ENCODE results near the gene GTF3C2.

GRCh38 chr2:27377618-27378095, 21.1 kb upstream of the GTF3C2 start:
- TF ChIP-seq XRCC4 (IDR thresholded peaks at IDR 0.05; ENCODE audit: extremely low read depth, insufficient read depth, insufficient read length) = no peak
- TF ChIP-seq ESRRA (IDR thresholded peaks at IDR 0.05; ENCODE audit: borderline replicate concordance, low read depth) = no peak
- peak; percentile 34; the same call in 1 of the 2 replicates for TF ChIP-seq POLR2A (conservative IDR thresholded peaks at IDR 0.05)
- TF ChIP-seq CREB1 (IDR thresholded peaks at IDR 0.05) = no peak
- no peak for TF ChIP-seq CREB1 (CRISPR knock-in tag; IDR thresholded peaks at IDR 0.05)
- no peak for TF ChIP-seq SMC3 (conservative IDR thresholded peaks at IDR 0.05; ENCODE audit: insufficient read depth, low read depth, low read length)
- TF ChIP-seq ZBTB33 (CRISPR knock-in tag; IDR thresholded peaks at IDR 0.05) = peak; percentile 19; the same call in 1 of the 2 replicates
- TF ChIP-seq, protein P1, sequence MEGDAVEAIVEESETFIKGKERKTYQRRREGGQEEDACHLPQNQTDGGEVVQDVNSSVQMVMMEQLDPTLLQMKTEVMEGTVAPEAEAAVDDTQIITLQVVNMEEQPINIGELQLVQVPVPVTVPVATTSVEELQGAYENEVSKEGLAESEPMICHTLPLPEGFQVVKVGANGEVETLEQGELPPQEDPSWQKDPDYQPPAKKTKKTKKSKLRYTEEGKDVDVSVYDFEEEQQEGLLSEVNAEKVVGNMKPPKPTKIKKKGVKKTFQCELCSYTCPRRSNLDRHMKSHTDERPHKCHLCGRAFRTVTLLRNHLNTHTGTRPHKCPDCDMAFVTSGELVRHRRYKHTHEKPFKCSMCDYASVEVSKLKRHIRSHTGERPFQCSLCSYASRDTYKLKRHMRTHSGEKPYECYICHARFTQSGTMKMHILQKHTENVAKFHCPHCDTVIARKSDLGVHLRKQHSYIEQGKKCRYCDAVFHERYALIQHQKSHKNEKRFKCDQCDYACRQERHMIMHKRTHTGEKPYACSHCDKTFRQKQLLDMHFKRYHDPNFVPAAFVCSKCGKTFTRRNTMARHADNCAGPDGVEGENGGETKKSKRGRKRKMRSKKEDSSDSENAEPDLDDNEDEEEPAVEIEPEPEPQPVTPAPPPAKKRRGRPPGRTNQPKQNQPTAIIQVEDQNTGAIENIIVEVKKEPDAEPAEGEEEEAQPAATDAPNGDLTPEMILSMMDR (IDR thresholded peaks at IDR 0.05 in 2 of 3, conservative IDR thresholded peaks at IDR 0.05 in 1 of 3; ENCODE audit: insufficient read depth in 2 of 3, low read depth in 1 of 3, low read length in 3 of 3) = no peak
- TF ChIP-seq GMEB1 (CRISPR knock-in tag; IDR thresholded peaks at IDR 0.05) = no peak
- TF ChIP-seq NR1H2 (CRISPR knock-in tag; IDR thresholded peaks at IDR 0.05) = no peak
- TF ChIP-seq, protein P2, sequence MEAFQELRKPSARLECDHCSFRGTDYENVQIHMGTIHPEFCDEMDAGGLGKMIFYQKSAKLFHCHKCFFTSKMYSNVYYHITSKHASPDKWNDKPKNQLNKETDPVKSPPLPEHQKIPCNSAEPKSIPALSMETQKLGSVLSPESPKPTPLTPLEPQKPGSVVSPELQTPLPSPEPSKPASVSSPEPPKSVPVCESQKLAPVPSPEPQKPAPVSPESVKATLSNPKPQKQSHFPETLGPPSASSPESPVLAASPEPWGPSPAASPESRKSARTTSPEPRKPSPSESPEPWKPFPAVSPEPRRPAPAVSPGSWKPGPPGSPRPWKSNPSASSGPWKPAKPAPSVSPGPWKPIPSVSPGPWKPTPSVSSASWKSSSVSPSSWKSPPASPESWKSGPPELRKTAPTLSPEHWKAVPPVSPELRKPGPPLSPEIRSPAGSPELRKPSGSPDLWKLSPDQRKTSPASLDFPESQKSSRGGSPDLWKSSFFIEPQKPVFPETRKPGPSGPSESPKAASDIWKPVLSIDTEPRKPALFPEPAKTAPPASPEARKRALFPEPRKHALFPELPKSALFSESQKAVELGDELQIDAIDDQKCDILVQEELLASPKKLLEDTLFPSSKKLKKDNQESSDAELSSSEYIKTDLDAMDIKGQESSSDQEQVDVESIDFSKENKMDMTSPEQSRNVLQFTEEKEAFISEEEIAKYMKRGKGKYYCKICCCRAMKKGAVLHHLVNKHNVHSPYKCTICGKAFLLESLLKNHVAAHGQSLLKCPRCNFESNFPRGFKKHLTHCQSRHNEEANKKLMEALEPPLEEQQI (IDR thresholded peaks at IDR 0.05) = no peak
- no peak for TF ChIP-seq IRF2 (CRISPR knock-in tag; IDR thresholded peaks at IDR 0.05)
- TF ChIP-seq SIN3A (IDR thresholded peaks at IDR 0.05; ENCODE audit: borderline replicate concordance in 2 of 2, control insufficient read depth in 1 of 2, low read depth in 2 of 2, low read length in 2 of 2) = no peak
